GM08714 (cell line): ENCODE data around the gene MED13L.

ENCODE experiments used
- H3K4me3 ChIP-seq: fragments of 200-500 bp; sonication (Bioruptor generic); 2 replicates; pipeline ENCODE4 v1.5.1; 2014; ENCODE audit warnings: mild to moderate bottlenecking, low read length, inconsistent platforms
- ZNF274 ChIP-seq: IDR thresholded peaks from 2 replicates; pipeline ENCODE4 v1.6.1; 2012; ENCODE audit warnings: mild to moderate bottlenecking, low read depth, low read length

The MED13L gene

GRCh38 chr12:116064493-116064892 lies 213.0 kb downstream of the MED13L start:
- no peak overlapping the region for H3K4me3 ChIP-seq
- no peak for TF ChIP-seq ZNF274

- TF ChIP-seq ZNF274, result no peak
- H3K4me3 ChIP-seq, result no peak overlapping the region
These were observed 214.8 kb downstream of the MED13L start for GRCh38 chr12:116062698-116063097.

DNA sequence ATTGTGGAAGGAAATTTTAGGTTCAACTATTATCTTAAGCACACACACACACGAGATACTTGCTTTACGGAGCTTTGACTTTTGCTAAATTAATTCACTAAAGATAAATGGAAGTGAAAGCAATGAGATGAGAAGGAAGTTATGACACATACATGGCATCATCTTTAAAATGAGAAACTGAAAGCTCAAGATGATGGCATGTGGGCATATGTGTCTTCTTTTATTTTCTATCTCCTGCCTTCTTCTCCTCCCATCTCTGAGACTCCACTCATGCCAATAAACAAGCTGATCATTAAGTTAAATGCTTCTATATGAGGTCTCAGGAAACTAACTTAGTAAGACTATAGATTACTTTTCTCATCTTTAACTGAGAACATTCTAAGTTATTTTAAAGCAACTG lies 216.7 kb downstream of the MED13L start:
- no peak for TF ChIP-seq ZNF274
- no peak overlapping the region for H3K4me3 ChIP-seq

GRCh38 chr12:116059904-116060303 lies 217.6 kb downstream of the MED13L start:
- H3K4me3 ChIP-seq, result no peak overlapping the region
- no peak for TF ChIP-seq ZNF274

DNA sequence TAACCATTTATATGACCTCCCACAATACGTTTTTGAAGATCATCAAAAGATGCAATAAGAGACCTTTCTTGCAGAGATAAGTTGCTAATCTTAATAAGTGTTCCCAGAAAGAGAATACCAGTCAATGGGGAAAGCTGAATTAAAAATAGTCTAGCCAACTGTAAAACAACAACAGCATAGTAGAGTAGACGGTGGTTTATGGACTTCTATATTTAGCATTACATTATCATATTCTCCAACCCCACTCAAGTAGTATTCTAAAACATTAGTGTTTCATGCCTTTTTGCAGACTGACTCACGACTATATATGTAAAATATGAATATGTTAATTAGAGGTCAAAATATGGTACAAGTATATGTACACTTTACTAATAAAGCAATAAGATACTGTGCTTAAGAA lies 218.9 kb downstream of the MED13L start:
- no peak for TF ChIP-seq ZNF274
- no peak overlapping the region for H3K4me3 ChIP-seq

DNA sequence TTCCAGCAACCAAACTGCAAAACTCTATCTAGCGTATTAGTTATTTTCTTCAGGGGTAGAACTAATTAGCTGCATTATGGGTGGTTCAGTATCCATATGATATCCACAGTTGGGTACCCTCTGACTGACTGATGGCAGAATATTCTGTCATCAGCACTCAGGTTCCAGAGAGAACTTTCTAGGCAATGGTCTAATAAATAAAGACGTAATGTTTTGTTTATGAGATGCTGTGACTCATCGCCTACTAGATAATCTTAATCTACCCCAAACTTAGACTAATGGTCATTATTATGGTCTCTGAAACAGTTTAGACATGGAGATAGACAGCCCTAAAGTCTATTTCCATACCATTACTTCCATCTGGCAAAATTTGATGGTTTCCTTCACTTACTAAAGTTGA lies 220.1 kb downstream of the MED13L start:
- no peak for TF ChIP-seq ZNF274
- no peak overlapping the region for H3K4me3 ChIP-seq

- H3K4me3 ChIP-seq, result no peak overlapping the region
- TF ChIP-seq ZNF274, result no peak
These were observed 221.4 kb downstream of the MED13L start for GRCh38 chr12:116055895-116056607.

DNA sequence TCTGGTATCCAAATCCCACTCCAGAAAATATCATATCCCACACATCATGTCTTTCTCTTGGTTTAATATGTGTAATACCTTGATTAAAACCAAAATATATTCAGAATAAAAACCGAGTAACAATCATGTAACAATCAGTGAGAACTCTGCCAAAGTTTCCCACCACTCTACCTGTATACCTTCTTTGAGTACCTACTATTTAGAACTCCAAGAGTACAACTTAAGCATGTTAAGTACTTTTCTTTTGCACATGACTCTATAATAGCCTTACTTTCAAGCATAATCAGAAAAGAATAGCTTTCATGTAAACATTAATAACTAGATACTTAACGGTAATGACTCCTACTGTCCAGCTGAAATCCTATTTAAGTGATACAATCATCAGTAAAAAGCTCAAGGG lies 223.2 kb downstream of the MED13L start:
- no peak overlapping the region for H3K4me3 ChIP-seq
- TF ChIP-seq ZNF274, result no peak

DNA sequence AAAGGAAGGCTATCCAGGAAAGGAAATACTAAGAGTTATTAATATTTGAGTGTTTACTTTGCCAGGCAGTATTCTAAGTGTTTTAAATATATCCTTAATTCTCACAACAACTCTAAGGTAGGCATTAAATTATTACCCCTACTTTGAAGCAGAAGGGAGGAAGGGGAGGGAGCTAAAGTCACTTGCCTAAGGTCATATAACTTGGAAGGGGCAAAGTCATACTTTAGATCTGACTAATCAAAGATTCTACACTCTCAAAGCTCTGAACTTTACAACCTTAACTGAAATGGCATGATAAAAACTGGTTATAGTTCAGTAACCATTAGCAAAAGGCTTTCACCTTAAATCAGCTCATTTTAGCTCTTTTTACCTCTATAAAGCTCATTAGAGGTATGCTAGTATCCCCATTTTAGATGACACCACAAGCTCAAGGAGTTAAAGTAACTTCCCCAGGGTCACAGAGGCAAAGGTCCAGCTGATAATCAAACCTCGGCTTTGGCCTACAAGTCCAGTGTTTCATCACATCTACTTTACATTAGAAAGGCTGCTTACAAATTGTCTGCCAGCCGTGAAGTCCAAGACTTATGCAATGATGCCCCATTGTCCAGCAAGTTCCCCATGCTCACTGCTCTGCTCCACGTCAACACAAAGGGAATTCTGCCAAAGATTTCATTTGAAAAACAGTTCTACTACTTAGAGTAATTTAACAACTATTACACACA lies 223.9 kb downstream of the MED13L start:
- no peak for TF ChIP-seq ZNF274
- H3K4me3 ChIP-seq, result no peak overlapping the region

- H3K4me3 ChIP-seq, result peak overlapping the region; percentile 26; the same call in 1 of the 2 replicates
- TF ChIP-seq ZNF274, result no peak
These were observed 227.2 kb downstream of the MED13L start for GRCh38 chr12:116050275-116050674.

GRCh38 chr12:116048879-116049278 lies 228.6 kb downstream of the MED13L start:
- no peak overlapping the region for H3K4me3 ChIP-seq
- TF ChIP-seq ZNF274, result no peak

- no peak for TF ChIP-seq ZNF274
- no peak overlapping the region for H3K4me3 ChIP-seq
These were observed 231.5 kb downstream of the MED13L start for GRCh38 chr12:116046039-116046438.

DNA sequence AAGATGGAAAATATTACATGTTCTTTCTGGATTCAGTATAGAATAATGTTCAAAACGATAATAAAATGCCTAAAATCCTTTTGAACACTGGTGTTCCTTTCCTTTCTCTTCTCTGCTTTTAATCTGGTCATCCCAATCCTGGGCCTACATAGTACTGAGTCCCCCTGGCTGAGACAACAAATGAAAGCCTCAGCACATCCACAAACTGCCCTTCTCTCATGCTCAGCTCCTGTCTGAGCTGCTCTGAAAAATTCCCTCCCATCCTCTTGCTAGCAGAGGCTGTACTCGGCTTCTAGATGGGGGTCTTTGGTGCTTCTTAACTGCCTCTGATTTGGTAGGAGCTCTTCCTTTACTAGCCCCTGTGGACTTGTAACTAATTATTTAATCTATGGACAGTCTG lies 232.3 kb downstream of the MED13L start:
- TF ChIP-seq ZNF274, result no peak
- no peak overlapping the region for H3K4me3 ChIP-seq

GRCh38 chr12:116043659-116044535 lies 233.6 kb downstream of the MED13L start:
- H3K4me3 ChIP-seq, result no peak overlapping the region
- no peak for TF ChIP-seq ZNF274

GRCh38 chr12:116040402-116040801 lies 237.1 kb downstream of the MED13L start:
- no peak for TF ChIP-seq ZNF274
- no peak overlapping the region for H3K4me3 ChIP-seq

DNA sequence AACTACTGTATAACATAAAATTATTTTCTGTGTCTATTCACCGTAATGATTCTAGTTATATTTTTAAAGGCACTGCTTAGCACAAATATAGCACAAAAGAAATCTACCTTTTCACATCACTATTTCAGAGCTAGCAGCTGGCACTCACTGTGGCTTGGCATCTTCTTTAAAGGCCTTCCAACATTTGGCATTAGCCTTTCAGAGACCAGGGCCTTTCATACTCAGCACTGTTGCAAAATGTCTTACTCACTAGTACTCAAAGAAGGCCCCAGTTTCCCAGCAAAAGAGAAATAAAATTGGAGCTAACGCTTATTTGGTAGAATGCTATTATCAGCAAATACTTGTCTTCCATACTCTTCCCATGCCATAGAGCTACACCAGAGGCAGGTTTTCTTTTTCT lies 238.4 kb downstream of the MED13L start:
- H3K4me3 ChIP-seq, result no peak overlapping the region
- no peak for TF ChIP-seq ZNF274
